Central memory CD4-positive, alpha-beta T cell (primary cell): ENCODE measurements around the gene RNF224.
"Not testable (repeated sequence)": the region's sequence is repeated elsewhere in the genome, so short reads cannot be mapped to it uniquely, and the experiment has no call there.

ENCODE experiments used
- DNase-seq: peaks from one replicate; pipeline ENCODE4 v3.0.0; 2022

The RNF224 gene

DNA sequence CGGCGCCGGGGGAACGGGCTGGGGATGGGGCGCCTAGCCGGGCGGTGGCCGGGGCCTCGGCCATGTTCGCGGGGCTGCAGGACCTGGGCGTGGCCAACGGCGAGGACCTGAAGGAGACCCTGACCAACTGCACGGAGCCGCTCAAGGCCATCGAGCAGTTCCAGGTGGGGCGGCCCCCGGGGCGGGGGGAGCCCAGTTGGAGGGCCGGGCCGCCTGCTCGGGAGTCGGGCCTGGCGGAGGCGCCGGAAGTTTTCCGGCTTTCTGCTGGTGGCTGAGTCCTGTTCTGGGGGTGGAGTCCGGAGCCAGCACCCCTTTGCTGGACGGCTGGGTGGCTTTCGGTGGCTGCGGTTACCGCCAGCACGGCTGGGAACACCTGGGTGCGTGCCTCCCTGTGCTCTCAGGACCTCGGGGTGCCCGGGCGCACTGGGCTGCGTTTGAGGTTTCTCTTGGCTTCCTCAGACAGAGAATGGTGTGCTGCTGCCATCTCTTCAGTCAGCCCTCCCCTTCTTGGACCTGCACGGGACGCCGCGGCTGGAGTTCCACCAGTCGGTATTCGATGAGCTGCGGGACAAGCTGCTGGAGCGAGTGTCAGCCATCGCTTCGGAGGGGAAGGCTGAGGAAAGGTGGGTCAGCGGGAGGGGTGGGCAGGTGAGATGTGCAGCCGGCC lies 28.3 kb downstream of the RNF224 start:
- DNase-seq: no peak

DNA sequence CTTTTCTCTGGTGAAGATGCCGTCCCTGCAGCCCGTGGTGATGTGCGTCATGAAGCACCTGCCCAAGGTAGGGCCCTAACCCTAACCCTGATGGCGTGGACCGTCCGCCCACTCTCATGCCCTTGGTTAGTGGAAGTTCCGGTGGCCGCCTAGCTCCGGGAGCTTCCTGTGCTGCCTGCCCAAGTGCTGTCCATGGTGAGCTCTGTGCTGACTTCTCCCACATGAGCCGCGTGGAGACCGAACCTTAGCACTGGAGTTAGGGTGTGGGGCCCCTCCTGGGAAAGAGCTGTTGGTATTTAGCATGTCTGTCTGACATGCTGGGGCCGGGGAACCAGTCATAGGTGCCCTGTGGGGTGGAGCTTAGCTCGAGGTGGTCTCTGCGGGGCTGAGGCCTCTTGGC lies 29.1 kb downstream of the RNF224 start:
- DNase-seq: no peak

DNA sequence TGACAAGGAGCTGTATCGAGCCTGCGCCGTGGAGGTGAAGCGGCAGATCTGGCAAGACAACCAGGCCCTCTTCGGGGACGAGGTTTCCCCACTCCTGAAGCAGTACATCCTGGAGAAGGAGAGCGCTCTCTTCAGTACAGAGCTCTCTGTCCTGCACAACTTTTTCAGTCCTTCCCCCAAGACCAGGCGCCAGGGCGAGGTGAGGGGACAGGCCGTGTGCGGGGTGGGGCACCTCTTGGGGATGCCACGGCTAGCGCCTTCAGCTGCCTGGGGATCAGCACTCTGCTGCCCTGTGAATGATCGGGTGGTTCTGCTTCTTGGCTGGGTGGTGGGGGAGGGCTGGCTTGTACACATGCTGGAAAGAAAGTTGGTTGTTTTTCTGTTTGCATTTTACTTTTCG lies 29.6 kb downstream of the RNF224 start:
- no peak for DNase-seq

DNA sequence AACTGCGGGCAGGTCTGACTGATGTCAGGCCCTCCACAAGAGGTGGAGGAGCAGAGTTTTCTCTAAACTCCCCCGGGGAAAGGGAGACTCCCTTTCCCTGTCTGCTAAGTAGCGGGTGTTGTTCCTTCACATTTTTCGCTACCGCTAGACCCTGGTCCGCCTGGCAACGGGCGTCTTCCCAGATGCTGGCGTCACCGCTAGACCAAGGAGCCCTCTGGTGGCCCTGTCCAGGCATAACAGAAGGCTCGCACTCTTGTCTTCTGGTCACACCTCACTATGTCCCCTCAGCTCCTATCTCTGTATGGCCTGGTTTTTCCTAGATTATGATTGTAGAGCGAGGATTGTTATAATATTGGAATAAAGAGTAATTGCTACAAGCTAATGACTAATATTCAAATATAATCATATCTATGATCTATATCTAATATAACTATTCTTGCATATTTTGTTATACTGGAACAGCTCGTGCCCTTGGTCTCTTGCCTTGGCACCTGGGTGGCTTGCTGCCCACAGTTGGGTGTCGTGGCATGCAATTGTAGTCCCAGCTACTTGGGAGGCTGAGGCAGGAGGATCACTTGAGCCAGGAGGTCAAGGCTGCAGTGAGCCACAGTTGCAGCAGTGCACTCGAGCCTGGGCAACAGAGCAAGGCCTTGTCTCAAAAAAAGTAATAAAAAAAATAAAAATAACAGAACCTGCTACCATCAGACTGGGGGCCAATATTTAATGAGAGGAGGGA lies 35.0 kb downstream of the RNF224 start:
- DNase-seq: not testable (repeated sequence)

DNA sequence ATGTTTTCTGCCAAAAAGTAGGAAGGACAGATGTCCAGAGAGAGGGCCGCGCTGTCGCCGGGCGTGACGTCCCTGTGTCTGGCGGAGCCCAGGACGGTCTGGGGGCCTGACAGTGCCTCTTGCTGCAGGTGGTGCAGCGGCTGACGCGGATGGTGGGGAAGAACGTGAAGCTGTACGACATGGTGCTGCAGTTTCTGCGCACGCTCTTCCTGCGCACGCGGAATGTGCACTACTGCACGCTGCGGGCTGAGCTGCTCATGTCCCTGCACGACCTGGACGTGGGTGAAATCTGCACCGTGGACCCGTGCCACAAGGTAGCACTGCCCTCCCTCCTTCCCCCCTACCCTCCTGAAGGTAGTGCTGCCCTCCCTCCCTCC lies 35.6 kb downstream of the RNF224 start:
- no peak for DNase-seq

DNA sequence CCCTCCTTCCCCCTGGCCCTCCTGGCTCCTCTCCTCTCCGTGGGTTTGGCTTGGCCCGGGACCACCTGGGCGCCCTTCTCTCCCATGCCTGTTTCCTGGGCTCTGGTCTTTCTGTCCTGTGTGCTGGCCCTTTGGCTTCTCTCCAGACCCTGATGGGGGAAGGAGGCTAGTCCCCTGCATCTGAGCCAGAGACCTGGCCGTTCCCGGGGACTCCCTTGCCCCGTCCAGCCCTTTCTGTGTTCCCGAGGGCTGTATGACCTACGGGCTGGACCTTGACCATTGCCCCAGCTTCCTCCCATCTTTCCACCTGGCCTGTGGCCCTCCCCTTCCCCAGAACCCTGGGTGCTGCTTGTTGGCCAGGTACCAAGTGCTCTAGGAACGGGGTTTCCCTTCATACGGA lies 36.2 kb downstream of the RNF224 start:
- no peak for DNase-seq

DNA sequence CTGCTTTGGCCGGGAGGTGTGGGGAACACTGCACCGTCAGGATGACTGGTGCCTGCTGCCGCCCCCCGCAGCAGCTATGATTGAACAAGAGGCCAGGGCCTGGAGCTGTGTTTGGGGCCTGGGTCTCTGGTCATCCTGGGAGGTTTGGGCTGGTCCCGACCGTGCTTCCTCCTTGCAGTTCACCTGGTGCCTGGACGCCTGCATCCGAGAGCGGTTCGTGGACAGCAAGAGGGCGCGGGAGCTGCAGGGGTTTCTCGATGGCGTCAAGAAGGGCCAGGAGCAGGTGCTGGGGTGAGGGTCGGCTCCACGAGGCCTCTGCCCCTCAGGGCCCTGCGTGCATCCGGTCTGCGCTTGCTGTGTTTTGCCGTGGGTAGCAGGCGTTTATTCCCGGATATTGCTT lies 36.8 kb downstream of the RNF224 start:
- no peak for DNase-seq

DNA sequence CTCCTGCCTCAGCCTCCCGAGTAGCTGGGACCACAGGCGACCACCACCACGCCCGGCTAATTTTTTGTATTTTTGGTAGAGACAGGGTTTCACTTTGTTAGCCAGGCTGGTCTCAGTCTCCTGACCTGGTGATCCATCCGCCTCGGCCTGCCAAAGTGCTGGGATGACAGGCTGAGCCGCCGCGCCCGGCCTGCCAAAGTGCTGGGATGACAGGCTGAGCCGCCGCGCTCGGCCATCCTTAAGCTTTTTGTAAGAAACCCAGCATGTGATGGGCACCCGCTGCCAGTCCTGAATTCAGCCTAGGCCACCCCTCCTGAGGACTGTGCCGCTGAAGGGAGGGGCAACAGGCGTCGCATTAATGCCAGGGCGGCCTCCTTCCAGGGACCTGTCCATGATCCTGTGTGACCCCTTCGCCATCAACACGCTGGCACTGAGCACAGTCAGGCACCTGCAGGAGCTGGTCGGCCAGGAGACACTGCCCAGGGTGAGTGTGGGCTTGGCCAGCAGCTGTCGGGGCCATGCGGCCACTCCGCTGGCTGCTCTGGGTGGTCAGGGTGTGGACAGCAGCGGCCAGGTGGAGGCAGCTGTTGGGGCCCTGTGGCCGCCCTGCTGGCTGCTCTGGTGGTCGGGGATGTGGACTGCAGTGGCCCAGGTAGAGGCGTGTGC lies 38.3 kb downstream of the RNF224 start:
- DNase-seq: no peak

DNA sequence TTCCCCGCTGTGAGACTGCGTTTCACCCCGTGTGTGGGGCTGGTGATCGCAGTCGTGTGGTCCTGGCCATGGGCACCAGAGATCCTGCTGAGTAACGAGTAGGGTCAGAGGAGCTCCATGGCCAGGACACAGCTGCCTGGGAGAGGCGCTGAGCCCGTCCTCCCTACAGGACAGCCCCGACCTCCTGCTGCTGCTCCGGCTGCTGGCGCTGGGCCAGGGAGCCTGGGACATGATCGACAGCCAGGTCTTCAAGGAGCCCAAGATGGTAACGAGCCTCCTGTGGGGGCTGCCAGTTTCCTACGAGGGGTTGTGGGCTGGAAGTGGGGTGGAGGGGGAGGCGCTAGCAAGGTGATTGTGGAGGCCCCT lies 38.8 kb downstream of the RNF224 start:
- DNase-seq: no peak

DNA sequence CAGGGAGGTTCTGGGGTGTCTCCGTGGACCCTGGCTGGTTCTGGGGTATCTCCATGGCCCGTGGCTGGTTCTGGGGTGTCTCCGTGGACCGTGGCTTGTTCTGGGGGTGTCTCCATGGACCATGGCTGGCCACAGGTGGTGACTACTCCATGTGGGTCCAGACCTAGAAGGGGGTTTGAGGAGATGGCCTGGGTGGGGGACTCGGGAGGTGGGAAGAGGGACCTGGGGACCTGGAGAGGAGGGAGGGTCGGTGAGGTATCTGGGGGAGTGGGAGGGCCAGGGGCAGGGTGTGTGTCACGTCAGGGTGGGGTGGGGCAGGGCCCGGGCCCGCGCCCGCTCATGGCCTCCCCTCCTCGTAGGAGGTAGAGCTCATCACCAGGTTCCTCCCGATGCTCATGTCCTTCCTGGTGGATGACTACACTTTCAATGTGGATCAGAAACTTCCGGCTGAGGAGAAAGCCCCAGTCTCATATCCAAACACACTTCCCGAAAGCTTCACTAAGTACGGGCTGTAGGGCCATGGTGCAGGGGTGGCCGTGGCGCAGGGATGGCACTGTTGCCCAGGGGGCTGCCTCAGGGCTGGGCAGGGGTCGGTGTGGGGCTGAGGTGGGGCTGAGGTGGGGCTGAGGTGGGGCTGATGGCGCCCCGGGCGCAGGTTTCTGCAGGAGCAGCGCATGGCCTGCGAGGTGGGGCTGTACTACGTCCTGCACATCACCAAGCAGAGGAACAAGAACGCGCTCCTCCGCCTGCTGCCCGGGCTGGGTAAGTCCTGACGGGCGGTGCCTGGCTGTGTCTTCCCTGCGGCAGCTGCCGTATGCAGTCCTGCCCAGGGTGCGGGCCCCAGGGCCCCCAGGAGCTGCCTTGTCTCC lies 39.5 kb downstream of the RNF224 start:
- no peak for DNase-seq

DNA sequence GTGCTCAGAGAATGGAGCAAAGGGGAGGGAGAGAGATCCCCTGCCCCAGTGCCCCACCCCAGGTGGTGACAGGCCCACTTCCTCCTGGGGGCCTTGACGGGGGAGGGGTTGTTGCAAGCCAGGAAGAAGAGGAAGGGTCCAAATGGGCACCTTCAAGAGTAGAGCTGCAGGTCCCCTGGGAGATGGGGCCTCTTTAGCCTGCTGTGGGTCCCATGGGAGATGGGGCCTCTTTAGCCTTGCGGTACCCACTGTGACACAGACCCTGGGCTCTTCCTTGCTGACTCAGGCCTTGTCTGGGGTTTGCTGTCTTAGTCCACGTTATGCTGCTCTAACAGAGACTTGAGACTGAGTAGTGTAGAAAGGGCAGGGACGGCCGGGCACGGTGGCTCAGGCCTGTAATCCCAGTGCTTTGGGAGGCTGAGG lies 40.6 kb downstream of the RNF224 start:
- no peak for DNase-seq

DNA sequence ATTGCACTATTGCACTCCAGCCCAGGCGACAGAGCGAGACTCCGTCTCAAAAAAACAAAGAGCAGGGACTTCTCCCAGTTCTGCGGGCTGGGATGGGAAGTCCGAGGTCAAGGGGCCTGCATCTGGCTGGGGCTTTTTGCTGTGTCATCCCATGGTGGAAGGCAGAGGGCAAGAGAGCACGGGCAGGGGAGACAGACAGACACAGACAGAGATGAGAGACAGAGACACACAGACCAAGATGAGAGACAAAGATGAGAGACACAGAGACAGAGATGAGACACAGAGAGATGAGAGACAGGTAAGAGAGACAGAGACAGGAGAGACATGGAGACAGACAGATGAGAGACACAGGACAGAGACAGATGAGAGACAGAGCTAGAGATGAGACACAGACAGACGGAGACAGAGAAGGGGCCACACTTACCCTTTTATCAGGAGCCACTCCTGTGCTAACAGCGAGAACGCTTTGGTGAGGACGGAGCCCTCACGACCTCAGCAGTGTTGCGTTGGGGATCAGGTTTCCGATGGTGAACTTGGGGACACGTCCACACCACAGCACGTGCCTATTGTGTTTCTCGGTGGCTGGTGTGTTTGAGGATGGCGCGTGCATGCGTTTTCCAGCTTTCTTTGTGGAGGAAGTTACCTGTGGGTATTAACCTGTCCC lies 41.4 kb downstream of the RNF224 start:
- no peak for DNase-seq

DNA sequence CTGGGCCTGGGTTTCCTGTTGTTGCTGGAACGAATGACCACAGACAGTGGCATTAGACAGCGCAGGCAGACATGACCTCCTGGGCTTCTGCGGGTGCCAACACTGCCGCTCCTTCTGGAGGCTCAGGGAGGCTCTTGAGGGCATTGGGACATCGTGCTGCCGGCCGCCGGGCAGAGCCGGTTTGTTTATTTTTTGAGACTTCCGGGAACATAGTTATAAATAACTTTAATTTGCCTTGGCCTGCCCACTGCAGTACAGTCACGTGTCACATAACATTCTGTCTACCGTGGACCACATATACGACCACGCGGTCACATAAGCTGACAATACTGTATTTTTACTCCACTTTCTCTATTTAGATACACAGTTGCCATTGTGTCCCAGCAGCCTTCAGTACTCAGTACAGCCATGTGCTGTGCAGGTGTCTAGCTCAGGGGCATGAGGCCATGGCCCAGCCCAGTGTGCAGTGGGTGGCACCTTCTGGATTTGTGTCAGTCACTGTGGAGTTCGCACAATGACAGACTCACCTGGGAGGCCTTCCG lies 42.0 kb downstream of the RNF224 start:
- no peak for DNase-seq

DNA sequence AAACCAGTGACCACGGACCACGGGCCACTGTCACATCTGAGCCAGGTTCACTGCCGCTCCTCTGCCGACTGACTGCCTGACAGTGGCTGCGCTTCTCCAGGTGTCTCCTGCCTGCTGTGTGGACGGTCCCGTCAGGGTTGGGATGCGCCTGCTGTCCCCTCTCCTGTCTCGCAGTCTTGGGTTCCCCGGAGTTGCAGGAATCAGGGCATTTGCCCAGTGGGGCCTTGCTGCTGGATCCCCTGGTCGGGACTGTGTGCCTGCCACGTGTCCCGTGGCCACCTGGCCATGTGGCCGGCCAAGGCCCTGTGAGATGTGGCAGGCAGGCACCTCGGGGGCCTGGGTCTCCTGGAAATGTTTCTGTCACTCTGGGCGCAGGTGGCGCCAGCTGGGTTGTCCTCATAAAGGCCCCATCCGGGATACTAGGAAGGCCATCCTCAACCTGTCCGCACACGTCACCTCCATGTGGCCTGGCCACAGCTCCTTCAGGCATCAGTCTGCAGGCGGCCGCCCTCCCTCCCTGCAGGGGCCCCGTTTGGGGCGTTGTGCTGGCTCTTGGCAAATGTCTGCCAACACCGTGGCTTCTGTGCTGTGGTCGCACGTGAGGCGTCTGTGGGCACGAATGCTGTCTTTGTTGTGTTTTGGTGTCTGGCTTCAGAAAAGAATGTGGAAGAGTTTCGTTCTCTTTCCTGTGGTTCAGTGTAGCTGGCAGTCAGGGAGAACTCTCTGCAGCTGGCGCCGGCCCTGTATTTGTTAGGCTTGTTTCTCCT lies 43.8 kb downstream of the RNF224 start:
- peak; percentile 39 for DNase-seq

DNA sequence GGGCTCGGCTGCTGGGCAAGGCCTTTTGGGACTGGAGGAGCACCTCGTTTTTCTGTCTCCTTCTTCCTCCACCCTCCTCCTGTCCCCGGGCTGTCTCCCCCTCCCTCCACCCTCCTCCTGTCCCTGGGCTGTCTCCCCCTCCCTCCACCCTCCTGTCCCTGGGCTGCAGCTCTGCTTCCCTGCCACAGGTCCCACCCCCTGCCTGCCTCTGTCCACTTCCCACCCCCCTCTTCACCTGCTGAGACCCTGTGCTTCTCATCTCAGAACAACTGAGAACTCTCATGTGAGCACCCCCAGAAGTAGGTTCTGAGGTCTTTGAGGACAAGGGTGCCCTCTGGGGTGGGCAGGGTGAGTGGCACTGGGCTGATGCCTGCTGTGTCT lies 44.4 kb downstream of the RNF224 start:
- DNase-seq: no peak

DNA sequence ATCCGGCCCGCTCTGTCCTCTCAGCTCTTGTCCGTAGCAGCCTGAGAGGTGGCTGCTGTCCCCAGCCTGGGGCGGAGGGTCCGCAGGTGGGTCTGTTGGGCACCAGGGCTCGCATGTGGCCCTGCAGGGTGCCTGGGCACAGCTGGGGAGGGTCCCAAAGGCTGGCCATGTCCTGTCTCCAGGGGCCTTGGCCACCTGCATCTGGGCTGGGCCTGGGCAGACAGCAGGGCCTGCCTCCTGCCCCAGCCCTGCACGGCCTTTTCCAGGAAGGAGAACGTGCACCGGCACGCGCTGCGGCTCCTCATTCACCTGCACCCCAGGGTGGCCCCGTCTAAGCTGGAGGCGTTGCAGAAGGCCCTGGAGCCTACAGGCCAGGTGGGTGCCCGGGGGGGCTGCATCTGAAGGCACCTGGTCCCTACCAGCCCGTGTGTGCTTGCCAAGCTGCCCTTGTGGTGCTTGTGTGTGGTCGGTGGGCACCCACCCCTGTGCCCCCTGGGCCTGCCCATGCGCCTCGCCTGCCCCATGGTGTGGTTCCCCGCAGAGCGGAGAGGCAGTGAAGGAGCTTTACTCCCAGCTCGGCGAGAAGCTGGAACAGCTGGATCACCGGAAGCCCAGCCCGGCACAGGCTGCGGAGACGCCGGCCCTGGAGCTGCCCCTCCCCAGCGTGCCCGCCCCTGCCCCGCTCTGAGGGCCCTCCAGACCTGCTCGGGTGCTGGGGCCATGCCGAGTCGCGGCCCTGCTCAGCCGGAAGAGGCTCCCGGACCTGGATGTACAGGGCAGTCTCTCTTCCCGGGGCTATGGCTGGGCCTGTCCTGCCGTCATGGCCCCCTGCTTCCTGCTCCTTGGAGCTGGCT lies 45.2 kb downstream of the RNF224 start:
- no peak for DNase-seq

DNA sequence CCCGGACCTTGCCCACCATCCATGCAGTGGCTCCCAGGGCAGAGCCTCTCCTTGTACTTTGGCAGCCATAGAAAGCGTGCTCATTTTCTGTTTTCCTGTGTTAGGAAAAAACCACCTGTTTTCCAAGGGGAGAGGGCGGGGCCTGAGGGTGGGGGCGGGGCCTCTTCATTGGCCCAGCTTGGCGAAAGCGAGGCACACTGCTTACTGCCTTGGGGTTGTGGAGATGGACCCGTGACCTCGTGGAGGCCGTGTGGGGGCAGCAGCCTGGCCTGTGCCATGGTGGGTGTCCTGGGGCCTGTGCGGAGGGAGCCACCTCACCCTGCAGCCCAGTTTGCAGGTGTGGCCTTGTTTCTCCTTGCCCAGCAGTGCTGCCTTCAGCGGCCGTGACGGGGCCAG lies 45.8 kb downstream of the RNF224 start:
- no peak for DNase-seq

DNA sequence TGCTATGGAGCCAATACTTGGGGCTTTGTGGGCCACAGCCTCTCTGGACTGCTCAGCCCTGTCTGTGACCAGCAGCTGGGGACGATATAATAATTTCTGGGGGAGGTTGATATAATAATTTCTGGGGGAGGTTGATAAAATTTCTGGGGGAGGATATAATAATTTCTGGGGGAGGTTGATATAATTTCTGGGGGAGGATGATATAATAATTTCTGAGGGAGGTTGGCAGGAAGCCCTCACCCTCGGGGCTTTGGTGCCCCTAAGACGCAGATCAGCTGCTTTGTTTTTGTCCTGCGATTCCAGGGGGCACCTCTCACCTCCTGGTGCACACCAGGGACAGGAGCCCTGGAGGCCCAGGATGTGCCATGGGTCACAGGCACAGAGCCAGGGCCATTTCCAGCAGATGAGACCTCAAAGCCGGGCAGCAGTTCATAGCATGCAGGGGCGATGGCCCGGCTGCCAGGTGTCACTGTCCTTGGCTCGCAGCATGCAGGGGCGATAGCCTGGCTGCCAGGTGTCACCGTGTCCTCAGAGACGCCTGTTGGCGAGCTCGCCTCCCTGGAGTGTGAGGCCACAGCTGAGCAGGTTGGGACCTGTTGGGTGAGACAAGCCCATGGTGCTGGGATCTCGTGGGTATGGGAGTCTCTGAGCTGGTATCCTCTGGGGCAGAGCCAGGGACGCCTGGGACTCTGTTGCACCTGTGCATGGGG lies 46.5 kb downstream of the RNF224 start:
- no peak for DNase-seq

DNA sequence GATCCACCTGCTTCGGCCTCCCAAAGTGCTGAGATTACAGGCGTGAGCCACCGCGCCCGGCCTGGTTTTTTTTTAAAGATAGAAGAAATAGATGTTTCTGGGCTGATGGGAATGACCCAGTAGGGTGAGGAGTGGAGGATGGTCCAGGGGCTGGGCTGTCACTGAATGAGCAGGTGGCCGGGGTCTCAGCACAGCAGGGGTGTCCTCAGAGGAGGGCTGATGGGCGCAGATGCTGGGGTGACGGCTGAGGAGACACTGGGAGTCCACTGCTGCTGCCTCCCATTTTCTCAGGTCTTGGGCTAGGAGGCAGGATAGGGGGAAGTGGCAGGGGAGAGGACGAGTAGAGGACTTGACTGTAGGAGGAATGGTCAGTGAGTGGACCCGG lies 47.9 kb downstream of the RNF224 start:
- DNase-seq: no peak
